H9 (cell line): Measurements from ENCODE around the gene CDK11A. TPM values are rescaled to one million over a fixed set of nuclear protein-coding genes. Genes with fewer than 3 reads are reported as not detected.

Experiments
- DNase-seq: peaks from one replicate; pipeline ENCODE4 v3.0.0-alpha.2; 2017
- H2AFZ ChIP-seq: one replicate; pipeline ENCODE4 v1.6.1; 2013; ENCODE audit warnings: mild to moderate bottlenecking, low read length, control low read depth, moderate library complexity
- H2AK5ac ChIP-seq: 2 replicates; pipeline ENCODE4 v1.6.1; 2013; ENCODE audit warnings: low read length, control low read depth, mixed read lengths; ENCODE audit not compliant: insufficient read length
- H2BK120ac ChIP-seq: one replicate; pipeline ENCODE4 v1.6.1; 2013; ENCODE audit warnings: low read depth, mild to moderate bottlenecking, low read length, control low read depth, inconsistent platforms; ENCODE audit not compliant: poor library complexity, severe bottlenecking
- H2BK12ac ChIP-seq: 2 replicates; pipeline ENCODE4 v1.6.1; 2013; ENCODE audit warnings: low read length, control low read depth, mixed read lengths, low read depth; ENCODE audit not compliant: insufficient read length
- H2BK15ac ChIP-seq: 2 replicates; pipeline ENCODE4 v1.6.1; 2013; ENCODE audit warnings: low read depth, low read length, control low read depth
- H2BK20ac ChIP-seq: one replicate; pipeline ENCODE4 v1.6.1; 2013; ENCODE audit warnings: low read depth, mild to moderate bottlenecking, low read length, control low read depth, inconsistent platforms; ENCODE audit not compliant: poor library complexity, severe bottlenecking
- H2BK5ac ChIP-seq: 2 replicates; pipeline ENCODE4 v1.6.1; 2013; ENCODE audit warnings: low read length, control low read depth, mixed read lengths; ENCODE audit not compliant: insufficient read length
- H3K14ac ChIP-seq: 2 replicates; pipeline ENCODE4 v1.6.1; 2013; ENCODE audit warnings: low read length, control low read depth; ENCODE audit not compliant: insufficient read depth
- H3K18ac ChIP-seq: 2 replicates; pipeline ENCODE4 v1.6.1; 2013; ENCODE audit warnings: low read depth, mild to moderate bottlenecking, mixed read lengths, low read length, control low read depth; ENCODE audit not compliant: insufficient read length
- H3K23ac ChIP-seq: 2 replicates; pipeline ENCODE4 v1.6.1; 2013; ENCODE audit warnings: low read length, control low read depth, mixed read lengths, low read depth; ENCODE audit not compliant: insufficient read length
- H3K23me2 ChIP-seq: 2 replicates; pipeline ENCODE4 v1.6.1; 2013; ENCODE audit warnings: low read depth, mild to moderate bottlenecking, mixed read lengths, low read length, control low read depth; ENCODE audit not compliant: insufficient read length, poor library complexity, severe bottlenecking
- H3K27ac ChIP-seq: 2 replicates; pipeline ENCODE4 v1.5.1; 2013; ENCODE audit warnings: low read length, control low read depth, mixed read lengths, low read depth; ENCODE audit not compliant: insufficient read length
- H3K27me3 ChIP-seq: 2 replicates; pipeline ENCODE4 v1.6.1; 2013; ENCODE audit warnings: low read length, control low read depth, inconsistent platforms; ENCODE audit not compliant: insufficient read depth
- H3K4ac ChIP-seq: 2 replicates; pipeline ENCODE4 v1.6.1; 2013; ENCODE audit warnings: low read depth, mild to moderate bottlenecking, control low read depth, inconsistent platforms, low read length, moderate library complexity
- H3K4me1 ChIP-seq: 2 replicates; pipeline ENCODE4 v1.6.1; 2013; ENCODE audit warnings: low read length, control low read depth, inconsistent platforms; ENCODE audit not compliant: insufficient read depth
- H3K4me2 ChIP-seq: 2 replicates; pipeline ENCODE4 v1.6.1; 2013; ENCODE audit warnings: low read length, control low read depth, mixed read lengths; ENCODE audit not compliant: insufficient read length, insufficient read depth
- H3K56ac ChIP-seq: 2 replicates; pipeline ENCODE4 v1.6.1; 2013; ENCODE audit warnings: low read depth, mild to moderate bottlenecking, mixed read lengths, low read length, control low read depth; ENCODE audit not compliant: insufficient read length
- H3K79me1 ChIP-seq: 2 replicates; pipeline ENCODE4 v1.6.1; 2013; ENCODE audit warnings: low read depth, mild to moderate bottlenecking, moderate library complexity, low read length, control low read depth, inconsistent platforms; ENCODE audit not compliant: insufficient read depth, poor library complexity, severe bottlenecking
- H3K79me2 ChIP-seq: 2 replicates; pipeline ENCODE4 v1.6.1; 2013; ENCODE audit warnings: low read length, control low read depth, inconsistent platforms; ENCODE audit not compliant: insufficient read depth
- H3K9ac ChIP-seq: 2 replicates; pipeline ENCODE4 v1.6.1; 2013; ENCODE audit warnings: low read length, control low read depth, mixed read lengths; ENCODE audit not compliant: insufficient read length; ENCODE audit errors: extremely low read depth
- H3K9me3 ChIP-seq: one replicate; pipeline ENCODE4 v1.6.1; 2013; ENCODE audit warnings: low read depth, low read length, inconsistent platforms; ENCODE audit not compliant: control insufficient read depth
- H3T11ph ChIP-seq: one replicate; pipeline ENCODE4 v1.6.1; 2013; ENCODE audit warnings: mild to moderate bottlenecking, low read length, control low read depth, inconsistent platforms
- H4K20me1 ChIP-seq: one replicate; pipeline ENCODE4 v1.6.1; 2013; ENCODE audit not compliant: control insufficient read depth, insufficient read length, insufficient read depth
- H4K5ac ChIP-seq: 2 replicates; pipeline ENCODE4 v1.6.1; 2013; ENCODE audit warnings: low read depth, mild to moderate bottlenecking, mixed read lengths, low read length, control low read depth; ENCODE audit not compliant: insufficient read length
- H4K8ac ChIP-seq: replicated peaks from 2 replicates; pipeline ENCODE4 v1.6.1; 2013; ENCODE audit warnings: low read length, control low read depth, mixed read lengths, low read depth; ENCODE audit not compliant: insufficient read length
- H4K91ac ChIP-seq: 2 replicates; pipeline ENCODE4 v1.6.1; 2013; ENCODE audit warnings: low read depth, mild to moderate bottlenecking, moderate library complexity, mixed read lengths, low read length, control low read depth; ENCODE audit not compliant: insufficient read length
- H3K27ac Mint-ChIP-seq, 3 experiments: 2 replicates in 2 of 3; 3 replicates in 1 of 3; pipeline ENCODE4 v1.8.0; 2020 to 2021; ENCODE audit warnings: mixed read lengths in 3 of 3, mild to moderate bottlenecking in 1 of 3, moderate library complexity in 1 of 3
- H3K27me3 Mint-ChIP-seq: 2 replicates; pipeline ENCODE4 v1.8.0; 2021; ENCODE audit warnings: low read depth, mild to moderate bottlenecking, moderate library complexity, mixed read lengths
- H3K36me3 Mint-ChIP-seq, 3 experiments: 2 replicates in 2 of 3; 3 replicates in 1 of 3; pipeline ENCODE4 v1.8.0; 2020 to 2021; ENCODE audit warnings: low read depth in 3 of 3, mixed read lengths in 3 of 3; ENCODE audit not compliant: insufficient read depth in 1 of 3
- H3K4me1 Mint-ChIP-seq, 2 experiments: 2 replicates each; pipeline ENCODE4 v1.8.0; 2020; ENCODE audit warnings: mixed read lengths in 2 of 2
- H3K4me3 Mint-ChIP-seq, 2 experiments: 2 replicates in 1 of 2; 3 replicates in 1 of 2; pipeline ENCODE4 v1.8.0; 2020 to 2021; ENCODE audit warnings: mild to moderate bottlenecking in 2 of 2, mixed read lengths in 2 of 2, moderate library complexity in 1 of 2
- H3K9me3 Mint-ChIP-seq, 2 experiments: 2 replicates in 1 of 2; 3 replicates in 1 of 2; pipeline ENCODE4 v1.8.0; 2020; ENCODE audit warnings: mild to moderate bottlenecking in 2 of 2, mixed read lengths in 2 of 2, moderate library complexity in 1 of 2
- CTCF ChIP-seq: fragments of 200-600 bp; sonication (generic); conservative IDR thresholded peaks from 3 replicates; pipeline ENCODE4 v1.8.0; 2021; ENCODE audit warnings: antibody characterized with exemption, mild to moderate bottlenecking
- WGBS: extraction: QIAGEN DNeasy Blood & Tissue Kit; methylation state at CpG from one replicate; pipeline ENCODE4 v1.1.7; 2013; ENCODE audit warnings: missing lambda C conversion rate, low lambda C conversion rate, mixed read lengths; ENCODE audit not compliant: insufficient read length; ENCODE audit errors: extremely low coverage; 5-methylcytosine and 5-hydroxymethylcytosine counted together
- total RNA-seq: library from RNA; stranded (reverse); gene quantifications from 2 replicates; pipeline ENCODE4 v1.2.1, GENCODE V29; 2021

CDK11A gene
- total RNA-seq, 1 experiment from 2014 or later: 49.5 TPM

GRCh38 chr1:1761504-1762376, 37.6 kb upstream of the CDK11A start:
- H3K4me3 Mint-ChIP-seq: no peak overlapping the region
- H3K27ac Mint-ChIP-seq: no peak overlapping the region
- peaks cover 2% of the 10 kb centered on the region; the same call in 1 of the 2 replicates for H3K79me2 ChIP-seq

More at GRCh38 chr1:1761504-1762376, 37.6 kb upstream of the CDK11A start:
- Histone ChIP-seq H3K18ac (no peak overlapping the region), H3K56ac (no peak overlapping the region), H3K4ac (no peak overlapping the region), H3K27ac (no peak overlapping the region), H3K9me3 (no peaks in the 10 kb centered on the region), H2BK20ac (no peak overlapping the region), H3K4me1 (no peaks in the 10 kb centered on the region), H3K79me1 (peaks cover 9% of the 10 kb centered on the region), H4K5ac (no peak overlapping the region), H4K8ac (no peak overlapping the region), H2BK5ac (no peak overlapping the region), H2BK15ac (no peak overlapping the region), H3K14ac (no peak overlapping the region), H3K4me2 (no peak overlapping the region), H4K20me1 (no peaks in the 10 kb centered on the region), H3K23ac (no peak overlapping the region), H2AFZ (no peak overlapping the region), H3K27me3 (no peaks in the 10 kb centered on the region), H4K91ac (no peak overlapping the region), H2BK12ac (no peak overlapping the region), H3T11ph (no peak overlapping the region), H2BK120ac (no peak overlapping the region), H2AK5ac (no peak overlapping the region), H3K9ac (no peak overlapping the region), H3K23me2 (no peaks in the 10 kb centered on the region)
- TF ChIP-seq CTCF: no peak
- Mint-ChIP-seq H3K4me1 (no peaks in the 10 kb centered on the region), H3K27me3 (no peaks in the 10 kb centered on the region; the same call in 1 of the 2 replicates), H3K9me3 (no peaks in the 10 kb centered on the region; a peak in 1 of 5 replicates), H3K36me3 (peaks cover 28 to 78% (median 66%) of the 10 kb centered on the region in 3 experiments)
- no CpG with 5 or more reads among the region's 23 CpGs for WGBS
- DNase-seq: no peak
